NCI-H2081 treated with DMSO at 0.1 percent for 48 hours (cell line): ENCODE measurements around the gene OR56A4.

Source experiments
- DNase-seq: peaks from one replicate; lab custom pipeline; 2025; lab: John Stamatoyannopoulos, UW

OR56A4 gene

GRCh38 chr11:6006846-6007245 lies at the start of gene OR56A4:
TSS of gene OR56A4 (minus strand) at chr11:6006946. CDS start at chr11:6002992, 3,954 bp downstream.
- no peak for DNase-seq

- no peak for DNase-seq
These were observed 48.8 kb upstream of the OR56A4 start for GRCh38 chr11:6055569-6055968.

GRCh38 chr11:6052374-6052773 lies 45.6 kb upstream of the OR56A4 start:
- DNase-seq = no peak

GRCh38 chr11:6040874-6041273 lies 34.1 kb upstream of the OR56A4 start:
- no peak for DNase-seq

GRCh38 chr11:6030708-6031405 lies 24.1 kb upstream of the OR56A4 start, which contains the start of gene OR56A1:
TSS of gene OR56A1 (minus strand) at chr11:6030758. CDS start at chr11:6027692, 3,066 bp downstream.
- DNase-seq = no peak

GRCh38 chr11:6027501-6027900 lies 20.8 kb upstream of the OR56A4 start:
- no peak for DNase-seq

GRCh38 chr11:6025056-6025455 lies 18.3 kb upstream of the OR56A4 start:
- DNase-seq = no peak

- peak; percentile 7 for DNase-seq
These were observed 16.2 kb upstream of the OR56A4 start for GRCh38 chr11:6022956-6023355.

- no peak for DNase-seq
These were observed 6.3 kb upstream of the OR56A4 start for GRCh38 chr11:6013042-6013441.

- no peak for DNase-seq
These were observed 5.4 kb upstream of the OR56A4 start for GRCh38 chr11:6012035-6012668.

- DNase-seq = no peak
These were observed 351 bp downstream of the OR56A4 start for GRCh38 chr11:6006395-6006794.

- DNase-seq = no peak
These were observed 4.5 kb downstream of the OR56A4 start for GRCh38 chr11:6002202-6002699.

- no peak for DNase-seq
These were observed 12.0 kb downstream of the OR56A4 start for GRCh38 chr11:5994791-5995190.

- DNase-seq = no peak
These were observed 14.0 kb downstream of the OR56A4 start for GRCh38 chr11:5992604-5993251.

- DNase-seq = no peak
These were observed 14.6 kb downstream of the OR56A4 start for GRCh38 chr11:5992150-5992549.

- DNase-seq = no peak
These were observed 17.5 kb downstream of the OR56A4 start for GRCh38 chr11:5989203-5989602.

GRCh38 chr11:5986885-5987284 lies 19.9 kb downstream of the OR56A4 start, which contains the start of gene OR52L1:
TSS of gene OR52L1 (minus strand) at chr11:5986985. CDS start at chr11:5986930, 55 bp downstream.
- DNase-seq = no peak

- DNase-seq = no peak
These were observed 23.3 kb downstream of the OR56A4 start for GRCh38 chr11:5983443-5983842.

GRCh38 chr11:5973530-5973929 lies 33.2 kb downstream of the OR56A4 start:
- no peak for DNase-seq

- DNase-seq = no peak
These were observed 38.4 kb downstream of the OR56A4 start, which contains the start of gene OR56A5 for GRCh38 chr11:5968394-5968793. TSS of gene OR56A5 (minus strand) at chr11:5968494. CDS start at chr11:5968494, 0 bp downstream.

- no peak for DNase-seq
These were observed 39.0 kb downstream of the OR56A4 start for GRCh38 chr11:5967708-5968107.

- no peak for DNase-seq
These were observed 39.8 kb downstream of the OR56A4 start for GRCh38 chr11:5966958-5967357.
